GM19351 (cell line): Measurements from ENCODE around the gene CHFR.
"Not testable (repeated sequence)": the region's sequence is repeated elsewhere in the genome, so short reads cannot be mapped to it uniquely, and the experiment has no call there.

Experiments used
- ATAC-seq: cut with Tn5 transposase; IDR thresholded peaks from one replicate; pipeline ENCODE4 v1.9.1; 2021; ENCODE audit warnings: mild to moderate bottlenecking, moderate library complexity; ENCODE audit not compliant: unreplicated experiment

Gene CHFR, protein sequence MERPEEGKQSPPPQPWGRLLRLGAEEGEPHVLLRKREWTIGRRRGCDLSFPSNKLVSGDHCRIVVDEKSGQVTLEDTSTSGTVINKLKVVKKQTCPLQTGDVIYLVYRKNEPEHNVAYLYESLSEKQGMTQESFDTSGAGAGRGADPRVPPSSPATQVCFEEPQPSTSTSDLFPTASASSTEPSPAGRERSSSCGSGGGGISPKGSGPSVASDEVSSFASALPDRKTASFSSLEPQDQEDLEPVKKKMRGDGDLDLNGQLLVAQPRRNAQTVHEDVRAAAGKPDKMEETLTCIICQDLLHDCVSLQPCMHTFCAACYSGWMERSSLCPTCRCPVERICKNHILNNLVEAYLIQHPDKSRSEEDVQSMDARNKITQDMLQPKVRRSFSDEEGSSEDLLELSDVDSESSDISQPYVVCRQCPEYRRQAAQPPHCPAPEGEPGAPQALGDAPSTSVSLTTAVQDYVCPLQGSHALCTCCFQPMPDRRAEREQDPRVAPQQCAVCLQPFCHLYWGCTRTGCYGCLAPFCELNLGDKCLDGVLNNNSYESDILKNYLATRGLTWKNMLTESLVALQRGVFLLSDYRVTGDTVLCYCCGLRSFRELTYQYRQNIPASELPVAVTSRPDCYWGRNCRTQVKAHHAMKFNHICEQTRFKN

DNA sequence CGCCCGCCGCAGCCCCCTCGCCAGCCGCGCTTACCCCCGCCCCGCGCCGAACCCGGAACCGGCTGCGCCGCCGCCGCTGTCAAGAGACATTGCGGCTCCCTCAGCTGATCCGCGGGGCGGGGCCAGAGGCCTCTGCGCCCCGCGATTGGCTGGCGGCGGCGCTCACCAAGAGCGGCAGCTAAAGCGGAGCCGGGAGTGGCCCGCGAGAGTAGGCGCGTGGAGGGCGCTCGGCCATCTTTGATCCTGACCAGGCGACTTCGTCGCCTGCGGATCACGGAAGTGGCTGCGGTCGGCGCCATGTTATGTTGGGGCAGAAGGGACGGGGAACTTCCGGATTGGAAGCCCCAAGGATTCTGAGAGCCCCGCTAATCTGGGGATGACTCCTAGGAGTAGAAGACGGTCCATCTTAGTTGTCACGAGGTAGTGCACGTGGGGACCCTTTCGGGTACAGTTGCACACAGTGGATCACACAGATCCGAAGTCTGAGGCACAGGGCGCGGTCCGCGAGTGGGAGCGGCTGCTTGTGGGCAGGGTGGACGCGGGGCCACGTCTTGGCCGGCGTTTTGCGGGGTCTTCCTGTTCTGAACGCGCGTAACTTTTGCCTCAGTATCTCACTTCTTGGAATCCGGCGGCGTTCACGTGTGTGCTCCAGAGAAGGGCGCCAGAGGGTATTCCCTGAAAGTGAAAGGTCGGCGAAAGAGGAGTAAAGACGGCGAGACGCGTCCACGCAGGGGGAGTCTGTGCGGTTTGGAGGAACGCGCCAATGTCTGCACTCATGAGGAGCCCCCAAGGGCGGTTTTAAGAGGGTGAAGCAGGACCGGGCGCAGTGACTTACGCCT lies at the start of gene CHFR:
Gene CHFR (minus strand): TSS at position 93 of the 839 bp plus-strand sequence. CDS start 277 bp downstream, outside the sequence.
- ATAC-seq = peak; percentile 96

DNA sequence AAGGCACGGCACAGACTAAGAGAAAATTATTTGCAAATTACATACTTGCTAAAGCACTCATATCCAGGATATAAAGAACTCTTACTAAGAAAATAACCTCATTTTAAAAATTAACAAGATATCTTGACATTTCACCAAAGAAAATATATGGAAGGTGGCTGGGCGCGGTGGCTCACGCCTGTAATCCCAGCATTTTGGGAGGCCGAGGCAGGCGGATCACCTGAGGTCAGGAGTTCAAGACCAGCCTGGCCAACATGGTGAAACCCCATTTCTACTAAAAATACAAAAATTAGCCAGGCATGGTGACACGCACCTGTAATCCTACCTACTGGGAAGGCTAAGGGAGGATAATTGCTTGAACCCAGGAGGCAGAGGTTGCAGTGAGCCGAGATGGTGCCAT lies 49.5 kb upstream of the CHFR start:
- not testable (repeated sequence) for ATAC-seq

DNA sequence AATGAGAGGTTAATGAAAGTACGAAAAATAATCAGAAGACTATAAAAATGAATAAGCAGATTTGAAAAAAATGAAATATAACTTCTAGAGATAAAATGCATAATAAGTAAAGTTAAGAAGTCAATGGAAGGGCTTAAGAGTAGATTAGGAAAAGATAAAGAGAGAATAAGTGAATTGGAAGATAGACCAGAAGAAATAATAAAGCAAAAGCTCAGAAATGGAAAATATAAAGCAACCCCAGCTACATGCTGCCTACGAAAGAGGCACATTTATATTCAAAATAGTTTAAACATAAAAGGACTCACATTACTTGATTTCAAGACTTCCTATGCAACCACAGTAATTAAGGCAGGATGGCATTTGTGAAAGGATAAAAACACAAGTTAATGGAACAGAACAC lies 48.8 kb upstream of the CHFR start:
- no peak for ATAC-seq

DNA sequence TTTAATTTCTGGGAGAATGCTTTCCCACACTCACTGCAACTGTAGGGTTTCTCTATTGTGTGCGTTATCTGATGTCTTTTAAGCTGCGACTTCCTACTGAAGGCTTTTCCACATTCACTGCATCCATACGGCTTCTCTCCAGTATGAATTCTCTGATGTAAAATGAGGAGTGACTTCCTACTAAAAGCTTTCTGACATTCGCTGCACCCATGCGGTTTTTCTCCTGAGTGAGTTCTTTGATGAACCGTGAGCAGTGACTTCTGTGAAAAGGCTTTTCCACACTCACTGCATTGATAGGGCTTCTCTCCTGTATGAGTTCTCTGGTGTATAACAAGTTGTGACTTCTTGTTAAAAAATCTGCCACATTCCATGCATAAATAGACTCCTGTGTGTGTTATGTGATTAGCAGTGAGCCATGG lies 39.0 kb upstream of the CHFR start:
- no peak for ATAC-seq

DNA sequence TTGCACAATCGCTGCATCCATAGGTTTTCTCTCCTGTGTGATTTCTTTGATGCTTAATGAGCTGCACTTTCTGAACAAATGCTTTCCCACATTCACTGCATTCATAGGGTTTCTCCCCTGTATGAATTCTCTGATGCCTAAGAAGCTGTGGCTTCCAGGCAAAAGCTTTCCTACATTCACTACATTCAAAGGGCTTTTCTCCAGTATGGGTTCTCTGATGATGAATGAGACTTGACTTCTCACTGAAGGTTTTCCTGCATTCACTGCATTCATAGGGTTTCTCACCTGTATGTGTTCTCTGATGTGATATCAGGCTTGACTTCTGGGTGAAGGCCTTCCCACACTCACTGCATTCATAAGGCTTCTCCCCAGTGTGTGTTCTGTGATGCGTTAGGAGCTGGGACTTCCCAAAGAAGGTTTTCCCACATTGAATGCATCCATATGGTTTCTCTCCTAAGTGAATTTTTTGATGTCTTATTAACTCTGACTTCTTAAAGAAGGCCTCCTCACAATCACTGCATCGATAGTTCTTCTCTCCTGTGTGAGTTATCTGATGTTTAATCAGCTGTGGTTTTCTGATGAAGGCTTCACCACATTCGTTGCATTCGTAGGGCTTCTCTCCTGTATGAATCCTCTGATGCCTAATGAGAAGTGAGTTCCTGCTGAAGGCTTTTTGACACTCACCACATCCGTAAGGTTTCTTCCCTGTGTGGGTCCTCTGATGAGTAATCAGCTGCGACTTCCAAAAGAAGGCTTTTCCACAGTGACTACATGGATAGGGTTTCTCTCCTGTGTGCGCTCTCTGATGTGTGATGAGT lies 38.4 kb upstream of the CHFR start:
- no peak for ATAC-seq

DNA sequence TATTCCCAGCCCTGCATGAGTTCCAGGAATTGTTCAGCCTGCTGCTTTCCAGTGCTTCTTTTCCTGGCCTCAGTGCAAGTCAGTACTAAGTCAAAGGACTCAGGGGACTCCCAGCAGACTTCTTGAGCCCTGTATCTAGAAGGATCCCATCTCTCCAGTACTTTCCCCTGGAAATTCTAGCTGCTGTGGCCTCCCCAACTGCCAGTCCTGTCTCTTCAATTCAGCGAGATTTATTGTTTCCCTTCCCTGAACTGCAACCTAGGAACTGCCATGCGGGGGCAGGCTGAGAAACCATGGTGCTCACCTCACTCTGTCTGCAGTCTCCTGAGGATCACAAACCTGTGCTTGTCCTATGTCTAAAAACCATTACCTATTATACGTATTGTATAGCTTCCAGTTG lies 37.0 kb upstream of the CHFR start:
- no peak for ATAC-seq

DNA sequence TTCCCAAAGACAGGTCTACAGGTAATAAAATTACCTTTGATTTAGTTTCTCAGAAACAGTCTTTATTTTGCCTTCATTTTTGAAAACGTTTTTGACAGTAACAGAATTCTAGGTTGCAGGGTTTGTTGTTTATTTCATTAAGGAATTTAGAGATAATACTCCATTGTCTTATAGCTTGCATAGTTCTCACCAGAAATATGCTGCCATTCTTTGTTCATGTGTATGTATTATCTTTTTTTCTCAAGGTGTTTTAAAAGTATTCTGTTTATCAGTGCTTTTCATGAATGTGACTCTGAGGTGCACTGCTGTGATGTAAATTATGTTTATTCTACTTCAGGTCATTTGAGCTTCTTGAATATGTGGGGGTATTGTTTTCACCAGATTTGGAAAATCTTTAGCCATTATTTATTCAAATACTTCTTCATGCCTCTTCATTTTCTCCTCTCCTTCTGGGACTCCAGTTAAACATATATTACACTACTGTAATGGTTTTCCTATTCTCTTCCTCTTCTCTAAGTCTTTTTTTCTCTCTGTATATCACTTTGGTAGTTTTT lies 36.0 kb upstream of the CHFR start:
- no peak for ATAC-seq

DNA sequence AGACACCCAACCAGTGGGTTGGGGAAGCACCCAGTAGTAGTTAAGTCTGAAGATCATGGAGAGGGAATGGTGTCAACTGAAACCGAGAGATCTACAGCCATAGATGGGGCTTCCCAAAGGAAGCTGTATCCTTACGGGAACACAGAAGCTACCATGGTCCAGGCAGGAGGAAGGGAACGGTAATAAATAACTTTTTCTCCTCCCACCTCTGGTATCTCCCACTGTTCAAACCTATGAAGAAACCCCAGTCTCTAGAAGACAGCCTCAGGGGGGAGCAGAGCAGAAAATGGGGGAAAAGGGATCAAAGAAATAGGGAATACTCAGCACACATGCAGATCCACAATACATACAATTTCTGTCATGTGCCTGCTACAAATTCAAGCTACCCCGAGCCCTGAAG lies 35.3 kb upstream of the CHFR start:
- ATAC-seq = no peak

DNA sequence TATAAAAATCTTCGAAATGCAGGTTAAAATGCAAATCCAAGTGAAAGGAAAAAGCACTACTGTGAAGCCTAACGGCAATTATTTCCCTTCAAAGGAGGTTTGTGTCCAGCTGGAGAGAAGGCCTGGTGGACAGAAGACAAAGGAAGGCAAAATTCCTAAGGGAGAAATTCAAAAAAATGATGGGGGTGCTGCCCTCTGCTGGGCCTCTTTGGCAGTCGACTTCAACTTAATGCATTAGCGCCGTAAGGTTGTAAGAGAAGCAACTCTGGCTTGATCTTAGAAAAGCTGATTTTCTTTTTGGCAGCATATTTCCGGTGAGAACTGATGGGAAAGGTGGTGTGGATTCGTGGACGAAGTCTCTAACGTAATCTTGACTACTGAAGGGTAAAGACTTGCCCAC lies 34.3 kb upstream of the CHFR start:
- ATAC-seq = no peak

DNA sequence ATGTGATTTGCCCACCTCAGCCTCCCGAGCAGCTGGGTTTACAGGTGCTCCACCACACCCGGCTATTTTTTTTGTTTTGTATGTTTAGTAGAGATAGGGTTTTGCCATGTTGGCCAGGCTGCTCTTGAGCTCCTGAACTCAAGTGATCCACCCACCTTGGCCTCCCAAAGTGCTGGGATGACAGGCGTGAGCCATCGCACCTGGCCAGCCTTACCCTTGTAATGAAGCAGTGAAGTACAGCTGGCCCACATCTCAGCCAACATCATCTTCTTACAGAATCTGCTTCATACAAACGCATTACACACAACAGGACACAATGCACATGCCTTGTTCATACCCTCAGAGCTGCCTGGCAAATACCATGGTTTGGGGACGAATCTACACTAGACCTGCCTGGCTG lies 31.3 kb upstream of the CHFR start:
- ATAC-seq = no peak

DNA sequence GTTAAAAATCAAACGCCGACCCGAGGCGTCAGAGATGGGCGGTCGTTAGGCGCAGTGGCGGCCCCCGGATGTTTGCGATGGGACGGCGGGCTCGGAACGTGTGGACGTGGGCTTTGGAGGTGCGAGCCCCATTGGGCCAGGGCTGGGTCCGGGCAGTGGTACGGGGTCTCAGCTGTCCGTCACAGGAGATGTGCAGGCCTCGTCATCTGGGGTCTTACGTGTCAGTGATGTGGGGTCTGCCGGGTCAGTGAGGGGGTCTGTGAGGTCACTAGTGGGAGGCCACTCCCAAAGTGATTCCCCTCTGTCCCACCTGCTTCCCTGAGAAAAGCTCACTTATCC lies 21.6 kb upstream of the CHFR start:
- ATAC-seq = no peak

DNA sequence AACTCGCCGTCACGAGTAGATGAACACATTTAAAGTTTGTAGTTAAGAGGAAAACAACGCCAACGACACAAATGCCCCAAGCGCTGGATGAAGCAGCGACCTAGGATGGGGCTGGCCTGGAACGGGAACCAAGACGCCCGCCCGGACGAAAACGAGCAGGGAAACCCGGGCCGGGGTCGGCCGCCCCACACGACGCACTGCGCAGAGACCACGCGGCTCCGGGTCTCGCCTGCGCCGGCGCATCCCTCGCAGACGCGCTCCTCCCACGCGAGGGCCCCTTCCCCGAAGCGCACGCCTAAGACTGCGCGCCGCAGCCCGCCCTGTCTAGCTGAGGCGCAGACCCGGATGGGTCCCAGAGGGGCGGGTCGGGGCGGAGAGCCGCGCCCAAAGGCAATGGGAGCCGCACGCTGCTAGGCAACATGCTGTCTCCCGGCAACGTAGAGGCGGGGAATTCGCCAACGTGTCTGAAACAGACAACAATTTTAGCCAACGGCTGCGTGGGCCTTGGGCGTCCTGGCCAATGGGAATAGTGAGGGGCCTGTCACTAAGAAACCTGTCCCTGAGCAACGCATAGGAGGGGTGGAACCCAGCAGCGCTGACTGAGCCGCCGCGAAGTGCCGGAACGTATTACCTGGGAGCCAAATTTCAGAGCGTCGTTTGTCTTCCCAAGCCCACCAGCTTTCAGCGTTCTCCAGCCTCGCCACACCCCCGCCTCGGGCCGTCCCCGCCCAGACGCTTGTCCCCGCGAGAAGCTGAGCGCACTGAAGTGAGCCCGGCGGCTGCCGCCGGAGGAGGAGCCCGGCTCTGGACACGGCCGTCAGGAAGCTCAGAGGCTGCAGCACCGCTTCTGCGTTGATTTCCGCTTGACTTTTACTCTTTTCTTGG lies 21.0 kb upstream of the CHFR start:
- peak; percentile 91 for ATAC-seq

DNA sequence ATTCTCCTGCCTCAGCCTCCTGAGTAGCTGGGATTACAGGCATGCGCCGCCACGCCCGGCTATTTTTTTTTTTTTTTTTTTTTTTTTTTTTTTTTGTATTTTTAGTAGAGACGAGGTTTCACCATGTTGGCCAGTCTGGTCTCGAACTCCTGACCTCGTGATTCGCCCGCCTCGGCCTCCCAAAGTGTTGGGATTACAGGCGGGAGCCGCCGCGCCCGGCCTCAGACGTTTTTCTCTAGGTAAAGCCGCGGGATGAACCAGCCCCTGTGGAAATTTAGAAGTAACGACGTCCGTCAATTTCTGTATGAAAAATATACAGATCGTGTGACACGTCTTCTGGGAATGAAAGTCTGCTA lies 20.4 kb upstream of the CHFR start:
- ATAC-seq = not testable (repeated sequence)

DNA sequence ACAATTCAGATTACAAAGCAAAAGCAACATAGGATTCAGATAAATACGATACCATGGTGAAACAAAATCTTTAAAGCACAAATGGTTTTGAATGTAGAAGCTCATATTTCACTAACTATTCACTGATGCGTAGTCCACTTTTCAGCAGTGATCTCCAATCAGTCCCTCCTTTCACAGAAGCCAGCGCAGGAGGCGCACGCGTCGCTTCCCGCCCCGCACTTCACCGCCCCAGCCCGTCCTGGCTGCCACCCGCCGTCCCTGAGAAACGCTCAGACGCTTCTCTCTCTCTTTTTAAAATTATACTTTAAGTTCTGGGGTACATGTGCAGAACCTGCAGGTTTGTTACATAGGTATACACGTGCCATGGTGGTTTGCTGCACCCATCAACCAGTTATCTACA lies 19.8 kb upstream of the CHFR start:
- no peak for ATAC-seq

DNA sequence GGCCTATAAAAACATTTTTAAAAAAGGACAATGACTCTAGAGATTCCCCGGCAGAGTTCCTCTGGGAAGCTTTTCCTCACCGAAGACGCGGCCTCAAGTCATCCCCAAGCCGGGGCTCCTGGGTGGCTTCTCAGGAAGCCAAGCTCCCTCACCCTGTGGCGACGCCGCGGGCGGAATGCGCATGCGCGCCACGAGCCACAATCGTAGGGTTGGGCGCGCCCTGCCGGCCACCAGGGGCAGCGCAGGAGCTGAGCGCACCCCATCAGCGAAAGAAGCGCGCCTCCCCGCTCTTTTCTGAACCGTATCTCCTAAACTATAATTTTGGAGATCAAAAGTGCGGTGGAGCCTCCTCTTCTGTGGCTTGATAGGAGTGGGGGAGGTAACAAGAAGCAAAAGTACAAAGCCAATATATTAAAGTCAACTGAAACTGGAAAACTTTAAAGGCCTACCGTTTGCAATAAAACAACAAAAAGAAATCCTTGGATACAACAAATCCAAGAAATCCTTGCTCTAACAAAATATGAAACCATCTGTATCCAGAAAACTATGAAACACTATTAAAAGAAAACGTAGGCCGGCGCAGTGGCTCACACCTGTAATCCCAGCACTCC lies 17.4 kb upstream of the CHFR start:
- ATAC-seq = no peak

DNA sequence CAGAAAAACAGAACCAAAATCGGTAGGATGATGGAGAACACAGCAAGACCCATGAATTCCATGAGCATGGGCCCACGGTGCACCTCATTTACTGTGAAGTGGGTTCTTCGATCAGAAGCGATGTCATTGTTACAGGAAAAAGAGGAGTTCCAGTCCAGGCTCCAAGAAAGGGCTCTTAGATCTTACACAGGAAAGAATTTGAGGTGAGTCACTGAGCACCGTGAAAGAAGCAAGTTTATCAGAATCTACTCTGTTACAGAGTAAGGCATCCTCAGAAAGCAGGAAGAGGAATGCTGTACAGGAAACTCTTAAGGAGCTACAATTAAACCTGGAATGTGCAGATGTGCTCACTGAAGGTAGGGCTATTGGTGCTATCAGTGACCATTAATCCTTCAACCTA lies 11.6 kb upstream of the CHFR start:
- no peak for ATAC-seq

DNA sequence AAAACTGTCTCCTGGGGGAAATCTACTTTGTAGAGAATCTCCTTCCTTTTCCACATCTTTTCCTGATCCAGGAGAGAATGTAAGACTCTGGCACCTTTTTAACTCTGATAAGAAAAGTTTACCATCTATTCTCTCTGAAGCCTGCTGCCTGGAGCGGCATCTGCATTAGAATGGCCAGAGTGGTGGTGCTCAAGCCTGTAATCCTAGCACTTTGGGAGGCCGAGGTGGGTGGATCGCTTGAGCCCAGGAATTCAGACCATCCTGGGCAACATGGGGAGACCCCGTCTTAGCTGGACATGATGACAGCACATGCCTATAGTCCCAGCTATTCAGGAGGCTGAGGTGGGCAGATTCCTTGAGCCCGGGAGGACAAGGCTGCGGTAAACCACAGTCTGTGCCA lies 1.4 kb upstream of the CHFR start:
- no peak for ATAC-seq

DNA sequence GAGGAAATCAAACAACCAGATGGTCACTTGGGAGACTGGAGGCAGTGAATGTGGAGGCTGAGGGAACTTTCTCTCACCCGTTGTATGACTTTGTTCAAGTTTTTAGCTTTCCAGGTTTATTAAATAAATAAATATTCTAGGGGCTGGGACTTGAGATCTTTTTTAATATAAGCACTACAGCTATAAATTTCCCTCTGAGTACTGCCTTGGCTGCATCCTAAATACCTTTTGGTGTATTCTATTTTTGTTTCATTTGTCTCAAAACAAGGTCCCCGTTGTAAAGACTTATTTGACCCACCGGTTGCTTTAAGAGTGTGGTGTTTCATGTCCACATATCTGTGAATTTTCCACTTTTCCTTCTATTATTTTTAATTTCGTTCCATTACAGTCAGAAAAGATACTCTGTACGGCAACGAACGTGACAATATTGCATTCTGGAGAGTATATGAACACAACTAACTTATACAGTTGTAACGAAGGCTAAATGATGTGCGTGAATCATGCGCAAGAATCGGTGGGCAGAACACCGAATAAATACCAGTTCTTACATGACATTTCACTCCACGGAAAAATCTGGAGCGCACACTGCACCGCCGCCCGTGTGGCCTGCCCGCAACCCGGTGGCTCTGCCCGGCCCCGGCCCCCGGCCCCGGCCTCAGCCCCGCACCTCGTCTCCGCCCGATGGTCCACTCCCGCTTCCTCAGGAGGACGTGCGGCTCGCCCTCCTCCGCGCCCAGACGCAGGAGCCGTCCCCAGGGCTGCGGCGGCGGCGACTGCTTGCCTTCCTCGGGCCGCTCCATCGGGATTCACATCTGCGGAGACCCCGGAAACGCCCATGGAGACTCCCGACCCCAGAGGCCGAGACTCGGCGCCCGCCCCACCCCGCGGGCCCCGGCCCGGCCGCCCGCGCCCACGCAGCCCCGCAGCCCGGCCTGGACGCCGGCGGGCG lies 602 bp downstream of the CHFR start:
- ATAC-seq = peak; percentile 19
